GM18867 (cell line): ENCODE data around the gene C16orf92.
A peak's percentile ranks its signal among the peaks of the same experiment; 100 is the strongest.
"Not testable (repeated sequence)": the region's sequence is repeated elsewhere in the genome, so short reads cannot be mapped to it uniquely, and the experiment has no call there.

Source experiments
- ATAC-seq: cut with Tn5 transposase; IDR thresholded peaks from one replicate; pipeline ENCODE4 v1.9.1; 2021; ENCODE audit warnings: mild to moderate bottlenecking, moderate library complexity; ENCODE audit not compliant: unreplicated experiment

The C16orf92 gene

GRCh38 chr16:30023586-30023985 is 588 bp downstream of the C16orf92 start:
- ATAC-seq = no peak

DNA sequence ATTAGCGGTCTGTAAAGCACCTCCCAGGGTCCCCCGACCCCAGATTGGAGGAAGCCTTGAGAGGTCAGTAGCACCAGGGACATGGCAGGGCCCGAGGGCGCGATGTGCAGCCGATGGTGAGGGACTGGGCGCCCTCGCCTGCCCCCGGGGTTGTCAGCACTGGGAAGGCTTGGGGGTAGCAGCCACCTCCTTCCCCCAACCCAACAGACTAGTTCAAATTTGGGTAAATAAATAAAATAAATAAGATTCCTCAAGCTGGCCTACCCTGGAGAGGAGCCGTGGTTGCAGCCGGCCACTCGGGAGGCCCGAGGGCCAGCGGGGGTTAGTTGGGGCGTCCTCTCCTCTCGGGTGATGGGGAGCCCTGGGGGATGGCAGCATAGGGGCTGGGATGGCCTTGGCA is 1.5 kb downstream of the C16orf92 start:
- no peak for ATAC-seq

GRCh38 chr16:30025156-30025555 is 2.2 kb downstream of the C16orf92 start:
- no peak for ATAC-seq

DNA sequence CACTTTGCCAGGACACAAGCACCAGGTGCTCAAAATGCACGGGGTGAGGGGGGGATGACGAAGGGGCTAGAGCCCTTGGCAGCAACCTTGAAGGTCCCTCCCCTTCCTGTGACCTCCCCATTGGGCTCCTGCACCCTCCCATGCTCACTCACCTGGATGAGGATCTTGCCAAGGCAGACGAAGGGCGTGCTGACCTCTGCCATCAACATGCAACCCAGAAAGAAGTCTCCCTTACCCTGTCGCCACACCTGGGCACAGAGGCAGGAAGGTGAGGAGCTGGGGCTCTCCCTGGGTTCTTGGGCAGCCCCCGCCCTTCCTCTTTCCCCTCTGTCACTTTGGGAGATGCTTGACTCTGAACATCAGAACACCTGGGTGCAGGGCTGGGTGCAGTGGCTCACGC is 2.6 kb downstream of the C16orf92 start:
- no peak for ATAC-seq

GRCh38 chr16:30026449-30026848 is 3.5 kb downstream of the C16orf92 start:
- ATAC-seq = no peak

- ATAC-seq = no peak
These were observed 4.8 kb downstream of the C16orf92 start for GRCh38 chr16:30027588-30028437.

DNA sequence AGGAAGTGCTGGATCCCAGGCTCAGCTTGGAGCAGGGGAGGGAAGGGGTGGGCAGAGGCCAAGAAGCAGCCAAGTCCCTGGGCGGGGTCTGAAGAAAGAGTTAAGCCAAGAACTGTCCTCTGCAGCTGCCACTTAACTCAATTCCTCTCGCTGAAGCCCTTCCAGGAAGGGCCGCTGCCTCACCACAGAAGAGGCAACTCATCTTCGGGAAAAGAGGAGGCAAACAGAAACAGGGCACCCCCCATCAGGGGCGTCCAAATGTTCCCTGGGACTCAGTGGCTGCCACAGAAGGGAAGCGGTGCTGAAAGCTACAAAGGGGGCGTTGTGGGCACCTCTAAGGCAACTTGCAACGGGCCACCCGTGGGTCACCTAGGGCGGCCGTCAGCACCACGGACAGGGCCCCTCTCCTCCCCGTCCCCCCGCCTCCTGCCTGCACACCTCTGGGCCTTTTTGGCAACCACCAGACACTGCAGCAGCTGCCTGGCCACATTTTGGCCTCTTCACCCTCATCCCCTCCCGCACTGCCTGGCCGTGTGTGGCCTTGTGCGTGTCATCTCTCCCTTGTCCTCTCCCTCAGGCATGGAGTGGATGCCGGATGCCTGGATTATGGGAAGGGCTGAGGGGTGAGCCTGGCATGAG is 5.6 kb downstream of the C16orf92 start:
- ATAC-seq = no peak

GRCh38 chr16:30030011-30030685 is 7.2 kb downstream of the C16orf92 start:
- ATAC-seq = no peak

- no peak for ATAC-seq
These were observed 7.9 kb downstream of the C16orf92 start, which contains the start of gene TLCD3B for GRCh38 chr16:30030841-30031413. Gene TLCD3B (minus strand): TSS chr16:30031271. CDS start chr16:30030527, 744 bp downstream.

- ATAC-seq = no peak
These were observed 8.5 kb downstream of the C16orf92 start for GRCh38 chr16:30031477-30031918.

GRCh38 chr16:30032083-30032819 is 9.3 kb downstream of the C16orf92 start:
- ATAC-seq = no peak

GRCh38 chr16:30033270-30033669 is 10.3 kb downstream of the C16orf92 start:
- ATAC-seq = no peak

DNA sequence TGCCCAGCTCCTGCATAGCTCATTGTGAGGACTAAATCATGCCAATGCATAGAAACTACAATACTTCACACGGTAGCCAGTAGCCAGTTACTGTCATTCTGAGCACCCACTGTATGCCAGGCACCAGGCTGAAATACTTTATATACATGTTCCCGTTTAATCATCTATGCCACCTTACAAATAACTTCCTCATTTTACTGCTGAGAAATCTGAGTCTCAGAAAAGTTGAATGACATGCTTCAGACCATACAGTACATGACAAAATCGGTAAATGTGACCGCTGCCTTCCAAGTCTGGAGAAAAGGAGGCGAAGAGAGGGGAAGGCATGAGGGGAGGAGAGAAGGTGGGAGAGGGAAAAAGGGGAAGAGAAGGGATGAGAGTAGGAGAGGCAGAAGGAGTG is 17.2 kb downstream of the C16orf92 start:
- no peak for ATAC-seq

GRCh38 chr16:30040690-30041089 is 17.7 kb downstream of the C16orf92 start:
- ATAC-seq = not testable (repeated sequence)

GRCh38 chr16:30041841-30042240 is 18.8 kb downstream of the C16orf92 start:
- no peak for ATAC-seq

GRCh38 chr16:30046178-30046577 is 23.2 kb downstream of the C16orf92 start:
- ATAC-seq = no peak

DNA sequence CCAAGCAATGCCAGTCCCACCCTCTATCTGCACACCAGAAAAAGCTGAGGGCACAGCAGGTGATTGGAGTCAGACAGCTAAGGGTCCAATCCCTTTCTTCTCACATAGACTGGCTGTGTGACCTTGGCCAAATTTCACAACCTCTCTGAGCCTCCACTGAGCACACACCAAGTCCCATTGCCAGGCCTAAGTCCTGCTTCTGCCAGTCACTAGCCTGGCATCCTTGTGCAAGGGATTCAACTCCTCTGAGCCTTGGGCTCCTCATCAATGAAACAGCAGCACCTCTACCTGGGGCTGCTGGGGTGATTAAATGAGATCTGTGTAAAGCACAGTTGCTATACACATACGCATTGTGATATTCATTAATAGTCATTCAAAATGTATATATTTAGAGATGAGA is 23.6 kb downstream of the C16orf92 start:
- ATAC-seq = no peak

DNA sequence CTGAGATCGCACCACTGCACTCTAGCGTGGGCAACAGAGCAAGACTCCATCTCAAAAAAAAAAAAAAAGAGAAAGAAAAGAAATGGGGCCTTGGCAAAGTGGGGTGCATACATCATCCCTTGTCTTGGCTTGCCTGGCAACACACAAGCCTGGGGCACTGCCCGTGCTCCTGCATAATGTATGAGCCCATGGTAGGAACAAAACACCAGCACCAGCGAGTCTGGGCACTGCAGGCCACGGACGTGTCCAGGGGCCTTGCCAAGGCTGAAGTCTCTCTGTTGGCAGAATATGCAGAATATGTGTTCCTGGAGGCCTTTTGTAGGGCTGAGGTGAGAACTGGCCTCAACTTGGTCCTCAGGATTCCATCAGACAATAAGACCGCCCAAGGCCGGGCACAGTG is 26.9 kb downstream of the C16orf92 start:
- ATAC-seq = no peak

DNA sequence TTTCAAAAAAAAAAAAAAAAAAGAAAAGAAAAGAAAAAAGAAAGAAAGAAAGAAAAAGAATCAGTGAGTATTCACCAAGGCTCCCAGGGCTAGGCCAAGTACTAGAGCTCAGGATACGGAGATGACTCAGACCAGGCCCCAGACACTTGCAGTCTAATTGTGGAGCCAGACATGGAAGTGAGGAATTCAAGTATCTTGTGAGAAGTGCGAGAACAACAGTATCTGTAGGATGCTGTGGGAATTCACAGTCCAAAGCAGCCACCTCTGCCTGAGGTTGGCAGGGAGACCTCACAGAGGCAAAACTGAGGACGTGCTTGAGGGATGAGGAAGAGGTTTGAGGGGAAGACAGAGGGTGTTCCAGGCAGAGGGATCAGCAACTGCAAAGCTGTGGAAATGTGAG is 28.5 kb downstream of the C16orf92 start:
- ATAC-seq = no peak

DNA sequence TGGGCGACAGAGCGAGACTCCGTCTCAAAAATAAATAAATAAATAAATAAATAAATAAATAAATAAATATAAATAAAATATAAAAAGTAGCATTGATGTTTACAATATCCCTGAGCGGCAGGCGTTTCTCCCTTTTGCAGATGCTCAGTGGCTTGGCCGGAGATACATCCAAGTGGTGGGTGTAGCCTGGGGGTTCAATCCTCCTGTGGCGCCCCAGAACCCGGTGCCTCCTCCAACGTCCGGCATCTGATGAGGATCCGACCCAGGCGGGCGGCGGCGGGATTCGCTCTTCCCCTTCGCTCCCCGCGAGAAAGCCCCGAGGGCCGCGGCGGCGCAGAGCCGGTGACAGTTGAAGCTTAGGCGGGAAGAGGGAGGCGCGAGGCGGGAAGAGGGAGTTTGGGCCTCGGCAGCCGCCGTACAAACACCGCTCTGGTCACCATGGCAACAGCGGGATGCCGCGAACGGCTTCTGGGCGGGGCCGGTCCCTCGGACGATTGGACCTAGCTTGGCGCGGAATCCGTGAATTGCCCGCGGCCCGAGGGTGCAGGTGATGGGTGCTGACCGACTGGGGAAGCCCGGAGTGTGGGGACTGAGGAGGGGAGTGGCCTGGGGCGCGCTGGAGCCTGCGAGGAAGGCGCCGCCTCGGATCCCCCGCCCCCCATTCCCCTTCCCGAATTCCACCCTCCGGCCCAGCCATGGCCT is 29.8 kb downstream of the C16orf92 start:
- ATAC-seq = peak; percentile 76
